Fibroblast of gingiva (primary cell): ENCODE results near the gene TAS1R3.

ENCODE experiments used
- DNase-seq: peaks from one replicate; pipeline ENCODE4 v3.0.0-alpha.2; 2011; ENCODE audit warnings: low read depth

Gene TAS1R3

GRCh38 chr1:1331068-1331965 lies at the start of gene TAS1R3:
Gene TAS1R3 (plus strand): TSS chr1:1331280. CDS start chr1:1331346, 66 bp downstream.
- DNase-seq, result peak; percentile 53

- DNase-seq, result no peak
Measured at GRCh38 chr1:1281533-1282321, 49.4 kb upstream of the TAS1R3 start.

- DNase-seq, result no peak
Measured at GRCh38 chr1:1282998-1283397, 48.1 kb upstream of the TAS1R3 start.

GRCh38 chr1:1283821-1284220 lies 47.3 kb upstream of the TAS1R3 start:
- DNase-seq, result no peak

- DNase-seq, result no peak
Measured at GRCh38 chr1:1284221-1285101, 46.6 kb upstream of the TAS1R3 start.

GRCh38 chr1:1285102-1285571 lies 45.9 kb upstream of the TAS1R3 start:
- no peak for DNase-seq

- DNase-seq, result no peak
Measured at GRCh38 chr1:1285611-1286311, 45.3 kb upstream of the TAS1R3 start.

- no peak for DNase-seq
Measured at GRCh38 chr1:1286313-1287261, 44.5 kb upstream of the TAS1R3 start.

- no peak for DNase-seq
Measured at GRCh38 chr1:1287288-1288110, 43.6 kb upstream of the TAS1R3 start.

- DNase-seq, result no peak
Measured at GRCh38 chr1:1290238-1290731, 40.8 kb upstream of the TAS1R3 start.

- DNase-seq, result no peak
Measured at GRCh38 chr1:1291023-1291528, 40.0 kb upstream of the TAS1R3 start.

GRCh38 chr1:1291548-1292441 lies 39.3 kb upstream of the TAS1R3 start:
- peak; percentile 38 for DNase-seq

GRCh38 chr1:1292442-1292779 lies 38.7 kb upstream of the TAS1R3 start:
- DNase-seq, result no peak

- DNase-seq, result no peak
Measured at GRCh38 chr1:1292851-1293250, 38.2 kb upstream of the TAS1R3 start.

GRCh38 chr1:1293263-1294249 lies 37.5 kb upstream of the TAS1R3 start:
- no peak for DNase-seq

GRCh38 chr1:1294250-1294890 lies 36.7 kb upstream of the TAS1R3 start:
- no peak for DNase-seq
